Astrocyte (in vitro differentiated cells and primary cell): ENCODE results near the gene MYOCD. TPM values are rescaled to one million over a fixed set of nuclear protein-coding genes. Genes with fewer than 3 reads are reported as not detected.

Experiments used
- DNase-seq: peaks from one replicate; pipeline ENCODE4 v3.0.0-alpha.2; 2010; ENCODE audit warnings: low read depth
- FAIRE-seq: peaks from 2 replicates; lab custom pipeline; 2011; peaks lifted over from hg19 to GRCh38; lab: Jason Lieb, UNC
- H2AFZ ChIP-seq: 2 replicates; pipeline ENCODE4 v1.6.0; 2012; ENCODE audit warnings: low read depth, low read length, inconsistent platforms
- H3K27ac ChIP-seq: 2 replicates; pipeline ENCODE4 v1.5.1; 2011; ENCODE audit warnings: low read depth, low read length, inconsistent platforms
- H3K27me3 ChIP-seq: 2 replicates; pipeline ENCODE4 v1.6.0; 2011; ENCODE audit warnings: low read length, inconsistent platforms; ENCODE audit not compliant: insufficient read depth
- H3K36me3 ChIP-seq: 2 replicates; pipeline ENCODE4 v1.5.1; 2011; ENCODE audit warnings: low read length, inconsistent platforms; ENCODE audit not compliant: insufficient read depth
- H3K4me1 ChIP-seq: 2 replicates; pipeline ENCODE4 v1.5.1; 2011; ENCODE audit warnings: low read length, inconsistent platforms; ENCODE audit not compliant: insufficient read depth
- H3K4me2 ChIP-seq: 2 replicates; pipeline ENCODE4 v1.6.0; 2012; ENCODE audit warnings: low read length, inconsistent platforms
- H3K4me3 ChIP-seq: 2 replicates; pipeline ENCODE4 v1.5.1; 2011; ENCODE audit warnings: low read depth, mild to moderate bottlenecking, low read length, inconsistent platforms; ENCODE audit not compliant: insufficient read depth
- H3K79me2 ChIP-seq: 2 replicates; pipeline ENCODE4 v1.6.0; 2012; ENCODE audit warnings: mild to moderate bottlenecking, low read length, inconsistent platforms; ENCODE audit not compliant: insufficient read depth
- H3K9ac ChIP-seq: 2 replicates; pipeline ENCODE4 v1.6.0; 2012; ENCODE audit warnings: mild to moderate bottlenecking, low read length, inconsistent platforms
- H3K9me3 ChIP-seq: 2 replicates; pipeline ENCODE4 v1.5.1; 2012; ENCODE audit warnings: low read depth, mild to moderate bottlenecking, low read length, inconsistent platforms; ENCODE audit not compliant: insufficient read depth
- H4K20me1 ChIP-seq: 2 replicates; pipeline ENCODE4 v1.6.0; 2012; ENCODE audit warnings: low read length, inconsistent platforms; ENCODE audit not compliant: insufficient read depth
- H3K27ac Mint-ChIP-seq: one replicate; pipeline ENCODE4 v1.8.0; 2021; ENCODE audit warnings: mild to moderate bottlenecking, mixed read lengths; ENCODE audit not compliant: unreplicated experiment
- H3K27me3 Mint-ChIP-seq: one replicate; pipeline ENCODE4 v1.8.0; 2021; ENCODE audit warnings: low read depth, mixed read lengths; ENCODE audit not compliant: unreplicated experiment
- H3K36me3 Mint-ChIP-seq: one replicate; pipeline ENCODE4 v1.8.0; 2021; ENCODE audit warnings: low read depth, mixed read lengths; ENCODE audit not compliant: unreplicated experiment
- H3K4me1 Mint-ChIP-seq: one replicate; pipeline ENCODE4 v1.8.0; 2021; ENCODE audit warnings: low read depth, mixed read lengths; ENCODE audit not compliant: unreplicated experiment
- H3K4me3 Mint-ChIP-seq: one replicate; pipeline ENCODE4 v1.8.0; 2021; ENCODE audit warnings: mild to moderate bottlenecking, moderate library complexity, mixed read lengths; ENCODE audit not compliant: unreplicated experiment
- H3K9me3 Mint-ChIP-seq: one replicate; pipeline ENCODE4 v1.8.0; 2021; ENCODE audit warnings: mild to moderate bottlenecking, mixed read lengths; ENCODE audit not compliant: unreplicated experiment
- EZH2 ChIP-seq: IDR thresholded peaks from 2 replicates; pipeline ENCODE4 v1.6.1; 2012; ENCODE audit warnings: mild to moderate bottlenecking, low read length, inconsistent platforms; ENCODE audit not compliant: insufficient read depth
- total RNA-seq: library from RNA; stranded (reverse); gene quantifications from 2 replicates; pipeline ENCODE4 v1.2.1, GENCODE V29; 2021
- TF ChIP-seq, protein P1 (sequence below): IDR thresholded peaks from 2 replicates; pipeline ENCODE4 v1.5.1; 2011; ENCODE audit warnings: low read depth, mild to moderate bottlenecking, inconsistent platforms, low read length, moderate library complexity; ENCODE audit not compliant: insufficient read depth

Gene MYOCD
- total RNA-seq, 1 donor from 2014 or later, result 2.8 TPM

DNA sequence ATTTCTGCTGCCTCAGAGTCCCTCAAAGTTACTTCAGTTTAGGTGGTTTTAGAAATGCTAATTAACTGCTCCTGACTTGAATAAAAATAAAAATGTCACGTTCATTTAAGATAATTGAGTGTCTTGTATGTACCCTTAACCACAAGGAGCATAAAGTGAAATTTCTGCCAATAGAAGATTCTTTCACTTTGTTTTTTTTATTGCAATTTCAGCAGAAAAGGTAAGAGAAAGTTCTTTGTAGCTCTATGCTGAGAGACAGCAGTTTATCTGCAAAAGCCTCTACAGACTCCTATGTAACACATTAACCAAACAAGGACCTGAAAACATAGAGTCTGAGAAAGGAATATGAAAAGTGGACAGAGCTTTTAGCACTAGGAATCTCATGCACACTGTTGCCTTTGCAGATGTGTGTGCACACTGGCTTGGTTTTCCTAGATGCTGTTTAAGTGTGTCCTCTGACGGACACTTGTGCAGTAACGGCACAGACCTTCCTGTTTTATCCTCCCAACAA lies 135.2 kb downstream of the MYOCD start:
- Mint-ChIP-seq H3K4me1 (peaks cover 1% of the 10 kb centered on the region), H3K4me3 (no peak overlapping the region), H3K9me3 (no peaks in the 10 kb centered on the region), H3K27me3 (no peaks in the 10 kb centered on the region), H3K36me3 (no peaks in the 10 kb centered on the region), H3K27ac (no peak overlapping the region)
- no peaks in the 10 kb centered on the region for H3K27me3 ChIP-seq
- no peak for TF ChIP-seq EZH2
- TF ChIP-seq, protein P1, sequence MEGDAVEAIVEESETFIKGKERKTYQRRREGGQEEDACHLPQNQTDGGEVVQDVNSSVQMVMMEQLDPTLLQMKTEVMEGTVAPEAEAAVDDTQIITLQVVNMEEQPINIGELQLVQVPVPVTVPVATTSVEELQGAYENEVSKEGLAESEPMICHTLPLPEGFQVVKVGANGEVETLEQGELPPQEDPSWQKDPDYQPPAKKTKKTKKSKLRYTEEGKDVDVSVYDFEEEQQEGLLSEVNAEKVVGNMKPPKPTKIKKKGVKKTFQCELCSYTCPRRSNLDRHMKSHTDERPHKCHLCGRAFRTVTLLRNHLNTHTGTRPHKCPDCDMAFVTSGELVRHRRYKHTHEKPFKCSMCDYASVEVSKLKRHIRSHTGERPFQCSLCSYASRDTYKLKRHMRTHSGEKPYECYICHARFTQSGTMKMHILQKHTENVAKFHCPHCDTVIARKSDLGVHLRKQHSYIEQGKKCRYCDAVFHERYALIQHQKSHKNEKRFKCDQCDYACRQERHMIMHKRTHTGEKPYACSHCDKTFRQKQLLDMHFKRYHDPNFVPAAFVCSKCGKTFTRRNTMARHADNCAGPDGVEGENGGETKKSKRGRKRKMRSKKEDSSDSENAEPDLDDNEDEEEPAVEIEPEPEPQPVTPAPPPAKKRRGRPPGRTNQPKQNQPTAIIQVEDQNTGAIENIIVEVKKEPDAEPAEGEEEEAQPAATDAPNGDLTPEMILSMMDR, result no peak
- H2AFZ ChIP-seq, result no peak overlapping the region
- H3K4me2 ChIP-seq, result no peak overlapping the region
- no peak for DNase-seq
- no peak overlapping the region for H3K4me3 ChIP-seq
- no peak overlapping the region for H3K27ac ChIP-seq
- no peaks in the 10 kb centered on the region for H3K4me1 ChIP-seq
- H3K9ac ChIP-seq, result no peak overlapping the region
- H3K9me3 ChIP-seq, result no peaks in the 10 kb centered on the region
- no peaks in the 10 kb centered on the region for H3K79me2 ChIP-seq
- no peaks in the 10 kb centered on the region for H4K20me1 ChIP-seq
- no peaks in the 10 kb centered on the region for H3K36me3 ChIP-seq
- FAIRE-seq, result no peak

DNA sequence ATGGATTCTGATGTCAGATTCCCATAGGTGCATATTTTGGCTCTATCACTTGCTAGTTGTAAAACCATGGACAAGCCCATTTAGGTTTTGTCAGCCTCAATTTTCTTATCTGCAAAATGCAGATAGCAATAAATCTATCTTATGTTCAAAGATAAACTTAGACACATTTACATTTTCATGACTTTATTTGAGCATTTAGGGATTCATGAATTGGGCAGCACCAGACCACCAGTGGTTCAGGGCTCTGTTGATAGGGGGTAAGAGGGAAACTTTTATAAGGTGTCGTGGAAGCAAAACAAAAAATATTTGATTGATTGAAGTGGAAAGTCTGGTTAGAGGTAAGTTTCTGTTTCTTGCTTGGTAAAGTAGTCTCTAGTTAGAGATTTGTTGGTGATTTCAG lies 140.9 kb downstream of the MYOCD start:
- H3K4me3 ChIP-seq, result no peak overlapping the region
- no peak for FAIRE-seq
- H3K79me2 ChIP-seq, result no peaks in the 10 kb centered on the region
- no peak overlapping the region for H2AFZ ChIP-seq
- no peaks in the 10 kb centered on the region for H3K9me3 ChIP-seq
- Mint-ChIP-seq H3K9me3 (peaks cover 21% of the 10 kb centered on the region), H3K4me1 (no peaks in the 10 kb centered on the region), H3K36me3 (peaks cover 2% of the 10 kb centered on the region), H3K27me3 (no peaks in the 10 kb centered on the region), H3K4me3 (no peak overlapping the region), H3K27ac (no peak overlapping the region)
- no peak overlapping the region for H3K4me2 ChIP-seq
- H4K20me1 ChIP-seq, result no peaks in the 10 kb centered on the region
- no peak overlapping the region for H3K27ac ChIP-seq
- no peak overlapping the region for H3K9ac ChIP-seq
- TF ChIP-seq, protein P1, result no peak
- TF ChIP-seq EZH2, result no peak
- H3K4me1 ChIP-seq, result no peaks in the 10 kb centered on the region
- H3K27me3 ChIP-seq, result no peaks in the 10 kb centered on the region
- no peak for DNase-seq
- H3K36me3 ChIP-seq, result no peaks in the 10 kb centered on the region

DNA sequence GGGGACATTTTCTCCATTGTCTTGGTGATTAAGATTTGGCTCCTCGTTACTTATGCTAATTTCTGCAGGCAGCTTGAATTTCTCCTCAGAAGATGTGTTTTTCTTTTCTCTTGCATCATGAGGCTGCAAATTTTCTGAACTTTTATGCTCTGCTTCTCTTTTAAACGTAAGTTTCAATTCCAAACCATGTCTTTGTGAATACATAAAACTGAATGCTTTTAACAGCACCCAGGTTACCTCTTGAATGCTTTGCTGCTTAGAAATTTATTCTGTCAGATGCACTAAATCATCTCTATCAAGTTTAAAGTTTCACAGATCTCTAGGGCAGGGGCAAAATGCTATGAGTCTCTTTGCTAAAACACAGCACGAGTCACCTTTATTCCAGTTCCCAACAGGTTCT lies 143.0 kb downstream of the MYOCD start:
- Mint-ChIP-seq H3K36me3 (peaks cover 2% of the 10 kb centered on the region), H3K27me3 (no peaks in the 10 kb centered on the region), H3K27ac (no peak overlapping the region), H3K4me1 (no peaks in the 10 kb centered on the region), H3K9me3 (peaks cover 21% of the 10 kb centered on the region), H3K4me3 (no peak overlapping the region)
- H3K4me3 ChIP-seq, result no peak overlapping the region
- no peak for DNase-seq
- H3K79me2 ChIP-seq, result no peaks in the 10 kb centered on the region
- no peak overlapping the region for H3K27ac ChIP-seq
- no peak overlapping the region for H3K4me2 ChIP-seq
- no peak overlapping the region for H3K9ac ChIP-seq
- H2AFZ ChIP-seq, result no peak overlapping the region
- TF ChIP-seq EZH2, result no peak
- TF ChIP-seq, protein P1, result no peak
- no peaks in the 10 kb centered on the region for H3K9me3 ChIP-seq
- no peaks in the 10 kb centered on the region for H3K4me1 ChIP-seq
- no peaks in the 10 kb centered on the region for H4K20me1 ChIP-seq
- FAIRE-seq, result no peak
- no peaks in the 10 kb centered on the region for H3K27me3 ChIP-seq
- H3K36me3 ChIP-seq, result no peaks in the 10 kb centered on the region
